HepG2 (cell line): ENCODE data around the gene CAPN12.

Source experiments
- GATAD2A ChIP-seq: IDR thresholded peaks from 2 replicates; pipeline ENCODE4 v1.6.1; 2016
- ZNF512 ChIP-seq: sonication (generic); formaldehyde crosslinking; IDR thresholded peaks from 2 replicates; pipeline ENCODE4 v1.4.0; 2020; ENCODE audit warnings: mild to moderate bottlenecking, missing genetic modification reagents

- TF ChIP-seq GATAD2A (CRISPR knock-in tag): no peak
- TF ChIP-seq ZNF512 (CRISPR knock-in tag): no peak
Observed at GRCh38 chr19:38788478-38789243, 44.4 kb upstream of the CAPN12 start, which contains the start of gene LGALS7B.
